HEK293 (cell line): ENCODE data around the gene TOM1.

Source experiments
- CTCF ChIA-PET: fragments of 350-600 bp; formaldehyde crosslinking; extraction: SDS; loops from one replicate; lab custom pipeline; 2021; ENCODE audit warnings: antibody characterized with exemption; lab: Yijun Ruan, JAX
- POLR2A ChIA-PET: fragments of 300-600 bp; formaldehyde crosslinking; extraction: SDS; loops from one replicate; lab custom pipeline; 2020; ENCODE audit warnings: antibody characterized with exemption, inconsistent platforms; lab: Yijun Ruan, JAX
- H3K27ac ChIP-seq: fragments of 200-500 bp; sonication (Bioruptor generic); 2 replicates; pipeline ENCODE4 v1.5.1; 2014; ENCODE audit warnings: low read depth, low read length, control low read depth, inconsistent platforms; ENCODE audit errors: extremely low read depth
- H3K36me3 ChIP-seq, 2 experiments: fragments of 200-500 bp in 1 of 2; sonication (Bioruptor generic) in 1 of 2; 1 replicate in 1 of 2; 2 replicates in 1 of 2; pipeline ENCODE4 v1.5.1; 2014 to 2017; ENCODE audit warnings: inconsistent platforms in 2 of 2, low read length in 2 of 2; ENCODE audit not compliant: control insufficient read depth in 2 of 2, insufficient read depth in 1 of 2
- H3K4me1 ChIP-seq: fragments of 200-500 bp; sonication (Bioruptor generic); 2 replicates; pipeline ENCODE4 v1.5.1; 2014; ENCODE audit warnings: mild to moderate bottlenecking, low read length, inconsistent platforms; ENCODE audit not compliant: control insufficient read depth, insufficient read depth
- H3K4me3 ChIP-seq: 2 replicates; pipeline ENCODE4 v1.5.1; 2011; ENCODE audit warnings: low read depth, mild to moderate bottlenecking, control low read depth, low read length, moderate library complexity
- H3K9me3 ChIP-seq: fragments of 200-500 bp; sonication (Bioruptor generic); 2 replicates; pipeline ENCODE4 v1.5.1; 2014; ENCODE audit warnings: low read depth, low read length, inconsistent platforms; ENCODE audit not compliant: control insufficient read depth, insufficient read depth
- HOXC10 ChIP-seq: sonication (generic); formaldehyde crosslinking; IDR thresholded peaks from 2 replicates; pipeline ENCODE4 v1.8.1; 2023; ENCODE audit warnings: mild to moderate bottlenecking, missing genetic modification reagents
- KLF10 ChIP-seq: fragments of 450-650 bp; IDR thresholded peaks from 2 replicates; pipeline ENCODE4 v1.5.1; 2018; ENCODE audit warnings: missing biosample characterization, mild to moderate bottlenecking, missing genetic modification characterization
- PRDM1 ChIP-seq: fragments of 450-650 bp; formaldehyde crosslinking; IDR thresholded peaks from 2 replicates; pipeline ENCODE4; 2016; ENCODE audit warnings: missing biosample characterization, missing genetic modification characterization
- REPIN1 ChIP-seq: fragments of 450-650 bp; formaldehyde crosslinking; IDR thresholded peaks from 2 replicates; pipeline ENCODE4 v1.5.1; 2017; ENCODE audit warnings: missing biosample characterization, missing genetic modification characterization, low read depth
- REST ChIP-seq: fragments of 450-650 bp; formaldehyde crosslinking; IDR thresholded peaks from 2 replicates; pipeline ENCODE4 v1.5.1; 2016; ENCODE audit warnings: missing biosample characterization, missing genetic modification characterization
- SALL2 ChIP-seq: fragments of 450-650 bp; formaldehyde crosslinking; IDR thresholded peaks from 2 replicates; pipeline ENCODE4 v1.5.0; 2017; ENCODE audit warnings: missing biosample characterization, mild to moderate bottlenecking, missing genetic modification characterization, borderline replicate concordance
- SCRT1 ChIP-seq: fragments of 450-650 bp; formaldehyde crosslinking; IDR thresholded peaks from 2 replicates; pipeline ENCODE4 v1.5.1; 2016; ENCODE audit warnings: missing biosample characterization, missing genetic modification characterization, borderline replicate concordance
- SCRT2 ChIP-seq: fragments of 450-650 bp; formaldehyde crosslinking; IDR thresholded peaks from 2 replicates; pipeline ENCODE4 v1.5.1; 2016; ENCODE audit warnings: missing biosample characterization, missing genetic modification characterization
- SP3 ChIP-seq: fragments of 450-650 bp; formaldehyde crosslinking; IDR thresholded peaks from 2 replicates; pipeline ENCODE4 v1.5.1; 2016; ENCODE audit warnings: missing biosample characterization, missing genetic modification characterization
- ZFP3 ChIP-seq: fragments of 450-650 bp; formaldehyde crosslinking; IDR thresholded peaks from 2 replicates; pipeline ENCODE4 v1.5.1; 2016; ENCODE audit warnings: low read depth, missing biosample characterization, missing genetic modification characterization
- ZNF114 ChIP-seq: fragments of 450-650 bp; formaldehyde crosslinking; IDR thresholded peaks from 2 replicates; pipeline ENCODE4 v1.5.0; 2017; ENCODE audit warnings: missing biosample characterization, missing genetic modification characterization
- ZNF132 ChIP-seq: fragments of 450-650 bp; formaldehyde crosslinking; IDR thresholded peaks from 2 replicates; pipeline ENCODE4 v1.5.1; 2017; ENCODE audit warnings: missing biosample characterization, missing genetic modification characterization, borderline replicate concordance
- ZNF140 ChIP-seq: fragments of 450-650 bp; formaldehyde crosslinking; IDR thresholded peaks from 2 replicates; pipeline ENCODE4 v1.5.1; 2016; ENCODE audit warnings: missing biosample characterization, missing genetic modification characterization
- ZNF146 ChIP-seq: fragments of 450-650 bp; formaldehyde crosslinking; IDR thresholded peaks from 2 replicates; pipeline ENCODE4 v1.5.1; 2016; ENCODE audit warnings: missing biosample characterization, missing genetic modification characterization
- ZNF16 ChIP-seq: fragments of 450-650 bp; formaldehyde crosslinking; IDR thresholded peaks from 2 replicates; pipeline ENCODE4 v1.5.1; 2016; ENCODE audit warnings: low read depth, missing biosample characterization, missing genetic modification characterization
- ZNF2 ChIP-seq: fragments of 450-650 bp; formaldehyde crosslinking; IDR thresholded peaks from 2 replicates; pipeline ENCODE4 v1.5.1; 2016; ENCODE audit warnings: missing biosample characterization, missing genetic modification characterization
- ZNF223 ChIP-seq: fragments of 450-650 bp; formaldehyde crosslinking; IDR thresholded peaks from 2 replicates; pipeline ENCODE4 v1.5.1; 2016; ENCODE audit warnings: missing biosample characterization, missing genetic modification characterization
- ZNF311 ChIP-seq: fragments of 450-650 bp; formaldehyde crosslinking; IDR thresholded peaks from 2 replicates; pipeline ENCODE4 v1.5.1; 2017; ENCODE audit warnings: missing biosample characterization, missing genetic modification characterization, borderline replicate concordance
- ZNF324 ChIP-seq: fragments of 450-650 bp; formaldehyde crosslinking; IDR thresholded peaks from 2 replicates; pipeline ENCODE4 v1.5.1; 2016; ENCODE audit warnings: missing biosample characterization, missing genetic modification characterization
- ZNF404 ChIP-seq: fragments of 450-650 bp; formaldehyde crosslinking; IDR thresholded peaks from 2 replicates; pipeline ENCODE4 v1.5.1; 2017; ENCODE audit warnings: missing biosample characterization, missing genetic modification characterization
- ZNF529 ChIP-seq: fragments of 450-650 bp; formaldehyde crosslinking; IDR thresholded peaks from 2 replicates; pipeline ENCODE4 v1.5.1; 2017; ENCODE audit warnings: missing genetic modification characterization, missing biosample characterization; ENCODE audit not compliant: insufficient replicate concordance
- ZNF654 ChIP-seq: fragments of 450-650 bp; formaldehyde crosslinking; IDR thresholded peaks from 2 replicates; pipeline ENCODE4 v1.5.1; 2016; ENCODE audit warnings: low read depth, missing biosample characterization, missing genetic modification characterization
- ZNF660 ChIP-seq: fragments of 450-650 bp; IDR thresholded peaks from 2 replicates; pipeline ENCODE4 v1.5.1; 2018; ENCODE audit warnings: missing biosample characterization, mild to moderate bottlenecking, missing genetic modification characterization
- ZNF747 ChIP-seq: fragments of 450-650 bp; formaldehyde crosslinking; IDR thresholded peaks from 2 replicates; pipeline ENCODE4 v1.5.1; 2016; ENCODE audit warnings: missing biosample characterization, missing genetic modification characterization
- ZNF76 ChIP-seq: fragments of 450-650 bp; formaldehyde crosslinking; IDR thresholded peaks from 2 replicates; pipeline ENCODE4; 2016; ENCODE audit warnings: low read depth, missing biosample characterization, missing genetic modification characterization, borderline replicate concordance

Gene TOM1

DNA sequence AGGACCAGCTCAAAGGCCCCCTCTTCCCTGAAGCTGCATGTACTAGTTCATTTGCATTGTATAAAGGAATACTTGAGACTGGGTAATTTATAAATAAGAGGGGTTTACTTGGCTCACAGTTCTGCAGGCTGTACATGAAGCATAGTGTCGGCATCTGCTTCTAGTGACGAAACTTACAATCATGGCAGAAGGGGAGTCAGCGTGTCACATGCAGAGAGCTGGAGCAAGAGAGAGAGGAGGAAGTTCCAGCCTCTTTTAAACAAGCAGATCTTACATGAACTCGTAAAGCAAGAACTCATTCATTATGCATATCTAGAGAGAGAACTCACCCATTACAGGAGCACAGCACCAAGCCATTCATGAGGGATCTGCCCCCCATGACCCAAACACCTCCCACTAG, 49.5 kb upstream of the TOM1 start:
- H3K4me1 ChIP-seq, result no peaks in the 10 kb centered on the region
- no peaks in the 10 kb centered on the region for H3K9me3 ChIP-seq
- TF ChIP-seq ZNF223 (no peak), ZNF114 (tag by site-specific recombination) (no peak), ZNF747 (tag by site-specific recombination) (no peak)
- ChIA-PET CTCF (interaction anchor here (0.5 to 0.8 kb wide), 2 partner anchors 15 to 282 kb away, joined by 3 to 4 read pairs; no protein-coding TSS in a partner anchor), POLR2A (no interaction called here)
- peaks cover 0 to 6% of the 10 kb centered on the region in 2 experiments; a peak in 2 of 3 replicates for H3K36me3 ChIP-seq
- H3K4me3 ChIP-seq, result no peak overlapping the region
- H3K27ac ChIP-seq, result no peak overlapping the region

DNA sequence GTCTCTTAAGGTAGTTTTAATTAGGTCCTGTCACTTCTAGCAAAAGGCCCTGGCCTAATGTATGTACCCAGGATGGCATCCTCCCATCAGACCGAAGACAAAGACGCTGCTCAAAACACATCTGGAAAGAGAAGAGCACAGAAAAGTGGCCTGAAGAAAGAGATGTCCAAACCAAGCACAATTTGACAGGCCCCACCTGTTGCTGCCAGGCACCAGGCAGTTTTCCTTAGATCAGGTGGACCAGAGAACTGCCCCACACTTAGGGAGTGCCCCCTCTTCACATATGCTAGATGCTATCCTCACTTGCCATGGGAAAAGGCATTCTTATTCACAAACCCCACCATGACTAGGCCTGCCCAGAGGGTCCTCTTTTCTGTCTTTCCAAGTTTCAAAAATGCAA, 45.7 kb upstream of the TOM1 start:
- TF ChIP-seq ZNF146 (tag by site-specific recombination), result no peak
- TF ChIP-seq ZNF16 (tag by site-specific recombination), result no peak
- no peak for TF ChIP-seq ZNF660 (tag by site-specific recombination)
- TF ChIP-seq SCRT2, result peak; percentile 90
- peak; percentile 65; the same call in 1 of the 2 replicates for TF ChIP-seq SCRT1 (tag by site-specific recombination)
- no peak for TF ChIP-seq REST (tag by site-specific recombination)
- TF ChIP-seq, all 188 proteins: peak for 2
- ChIA-PET CTCF (interaction anchor here (3.1 kb wide), 1 partner anchor 23 kb away, joined by 13 read pairs; no protein-coding TSS in a partner anchor), POLR2A (no interaction called here)
- Histone ChIP-seq H3K4me3 (no peak overlapping the region), H3K36me3 (peaks cover 0 to 6% of the 10 kb centered on the region in 2 experiments; a peak in 2 of 3 replicates), H3K27ac (no peak overlapping the region), H3K9me3 (no peaks in the 10 kb centered on the region), H3K4me1 (no peaks in the 10 kb centered on the region)

DNA sequence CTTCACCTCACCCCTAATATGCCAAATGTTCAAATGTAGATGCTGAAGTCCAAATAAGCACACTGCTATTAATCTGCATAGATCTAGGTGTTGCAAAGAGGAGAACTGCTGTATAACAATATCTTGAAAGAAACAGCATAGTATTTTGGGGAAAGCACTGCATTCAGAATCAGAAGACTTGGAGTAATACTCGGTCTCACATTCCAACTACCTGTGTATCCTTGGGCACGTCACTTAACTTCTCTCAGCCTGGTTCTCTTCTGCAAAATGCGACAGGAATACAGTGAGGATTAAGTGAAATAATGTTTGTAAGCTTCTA, 42.7 kb upstream of the TOM1 start:
- CTCF ChIA-PET, result interaction anchor here (3.1 kb wide), 1 partner anchor 26 kb away, joined by 13 read pairs; no protein-coding TSS in a partner anchor
- no peak for TF ChIP-seq ZNF76
- TF ChIP-seq SCRT1 (tag by site-specific recombination), result 0 out of 2 replicates have a peak, but pooled peaks have one; percentile 52
- TF ChIP-seq ZNF132 (tag by site-specific recombination), result no peak
- peaks cover 4 to 22% of the 10 kb centered on the region in 2 experiments for H3K36me3 ChIP-seq
- H3K9me3 ChIP-seq, result no peaks in the 10 kb centered on the region
- POLR2A ChIA-PET, result interaction anchor here (0.5 to 1.7 kb wide), 3 partner anchors 9 to 1503 kb away, joined by 4 to 7 read pairs (median 4); partner anchors contain the start of gene TOM1
- no peaks in the 10 kb centered on the region for H3K4me1 ChIP-seq
- H3K27ac ChIP-seq, result peak overlapping the region; percentile 94
- peak overlapping the region; percentile 82 for H3K4me3 ChIP-seq

DNA sequence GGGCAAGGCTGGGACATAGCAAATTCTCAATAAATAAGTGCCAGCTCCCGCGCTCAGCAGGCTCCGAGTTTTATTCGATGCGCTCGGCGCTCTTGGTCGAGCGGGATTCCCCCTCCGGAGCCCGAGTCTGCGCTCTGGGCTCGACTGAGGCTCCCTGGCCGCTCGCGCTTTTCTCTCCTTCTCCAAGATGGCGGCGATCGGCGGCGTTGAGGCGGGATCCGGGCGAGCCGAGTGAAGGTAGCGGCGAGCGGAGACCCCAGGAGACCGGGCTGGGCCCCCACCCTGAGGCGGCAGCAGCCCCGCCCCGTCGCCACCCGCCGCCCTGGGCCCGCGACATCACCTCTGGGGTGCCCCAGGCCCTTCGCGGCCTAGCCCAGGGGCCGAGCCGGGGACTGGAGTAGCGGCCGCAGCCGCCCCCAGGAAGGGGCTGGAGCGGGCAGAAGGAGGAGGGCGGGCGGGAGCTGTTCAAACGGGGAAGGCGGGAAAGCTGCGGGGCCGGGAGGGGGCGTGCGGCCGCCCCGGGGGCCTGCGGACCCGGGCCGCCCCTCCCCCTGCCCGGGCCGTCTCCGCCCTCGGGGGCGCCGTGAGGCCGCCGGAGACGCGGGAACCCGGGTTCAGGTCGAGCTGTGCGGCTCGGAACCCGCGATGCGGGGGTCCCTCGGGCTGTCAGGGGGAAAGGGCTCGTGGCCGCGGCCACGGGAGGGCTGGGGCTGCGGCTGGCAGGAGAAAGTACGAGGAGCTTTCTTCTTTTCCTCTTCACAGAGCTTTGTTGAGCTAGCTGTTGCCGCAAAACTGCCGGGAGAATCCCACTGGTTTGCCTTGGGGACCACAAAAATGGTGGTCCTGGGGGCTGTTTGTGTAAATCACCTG, 42.1 kb upstream of the TOM1 start, which contains the start of gene HMGXB4:
Gene HMGXB4, plus strand, starts transcription at position 173 of the 870 bp plus-strand sequence. CDS start 4,898 bp downstream, outside the sequence.
- ChIA-PET POLR2A (interaction anchor here (0.5 to 1.7 kb wide), 7 partner anchors 9 to 1503 kb away, joined by 3 to 8 read pairs (median 4); partner anchors contain the start of gene TOM1), CTCF (interaction anchor here (0.7 kb wide), 1 partner anchor 12 kb away, joined by 6 read pairs; no protein-coding TSS in a partner anchor)
- TF ChIP-seq ZNF2 (tag by site-specific recombination) (0 out of 2 replicates have a peak, but pooled peaks have one; percentile 23), ZFP3 (tag by site-specific recombination) (no peak), SALL2 (tag by site-specific recombination) (peak; percentile 77; the same call in 1 of the 2 replicates), ZNF311 (no peak), ZNF529 (tag by site-specific recombination) (no peak), ZNF654 (tag by site-specific recombination) (no peak), PRDM1 (tag by site-specific recombination) (no peak; the same call in 1 of the 2 replicates), KLF10 (tag by site-specific recombination) (no peak; the same call in 1 of the 2 replicates), SP3 (tag by site-specific recombination) (peak; percentile 90), ZNF140 (no peak), HOXC10 (CRISPR knock-in tag) (no peak), ZNF404 (no peak), REPIN1 (tag by site-specific recombination) (no peak), ZNF324 (tag by site-specific recombination) (peak; percentile 58; the same call in 1 of the 2 replicates)

More for the DNA sequence above, 42.1 kb upstream of the TOM1 start, which contains the start of gene HMGXB4:
- peaks cover 4 to 23% of the 10 kb centered on the region in 2 experiments for H3K36me3 ChIP-seq
- peak within 1 kb of the TSS; percentile 94 for H3K27ac ChIP-seq
- H3K4me1 ChIP-seq, result no peaks in the 10 kb centered on the region
- H3K9me3 ChIP-seq, result no peaks in the 10 kb centered on the region
- H3K4me3 ChIP-seq, result peak within 1 kb of the TSS; percentile 82
